Hepatocyte (in vitro differentiated cells): ENCODE results near the gene SORCS2.

Experiments used
- EZH2 ChIP-seq: fragments of 200-600 bp; sonication (generic); IDR thresholded peaks from 2 replicates; pipeline ENCODE4 v1.6.1; 2016; ENCODE audit warnings: antibody characterized with exemption, mild to moderate bottlenecking, borderline replicate concordance
- EZH2phosphoT487 ChIP-seq: fragments of 200-600 bp; sonication (generic); IDR thresholded peaks from one replicate; pipeline ENCODE4 v1.6.1; 2018; ENCODE audit warnings: antibody characterized with exemption, mild to moderate bottlenecking, low read depth, moderate library complexity; ENCODE audit not compliant: unreplicated experiment, severe bottlenecking
- TF ChIP-seq, protein P1 (sequence below): fragments of 200-600 bp; sonication (generic); IDR thresholded peaks from 2 replicates; pipeline ENCODE4 v1.5.1; 2016; ENCODE audit warnings: antibody characterized with exemption, mild to moderate bottlenecking; ENCODE audit not compliant: poor library complexity

DNA sequence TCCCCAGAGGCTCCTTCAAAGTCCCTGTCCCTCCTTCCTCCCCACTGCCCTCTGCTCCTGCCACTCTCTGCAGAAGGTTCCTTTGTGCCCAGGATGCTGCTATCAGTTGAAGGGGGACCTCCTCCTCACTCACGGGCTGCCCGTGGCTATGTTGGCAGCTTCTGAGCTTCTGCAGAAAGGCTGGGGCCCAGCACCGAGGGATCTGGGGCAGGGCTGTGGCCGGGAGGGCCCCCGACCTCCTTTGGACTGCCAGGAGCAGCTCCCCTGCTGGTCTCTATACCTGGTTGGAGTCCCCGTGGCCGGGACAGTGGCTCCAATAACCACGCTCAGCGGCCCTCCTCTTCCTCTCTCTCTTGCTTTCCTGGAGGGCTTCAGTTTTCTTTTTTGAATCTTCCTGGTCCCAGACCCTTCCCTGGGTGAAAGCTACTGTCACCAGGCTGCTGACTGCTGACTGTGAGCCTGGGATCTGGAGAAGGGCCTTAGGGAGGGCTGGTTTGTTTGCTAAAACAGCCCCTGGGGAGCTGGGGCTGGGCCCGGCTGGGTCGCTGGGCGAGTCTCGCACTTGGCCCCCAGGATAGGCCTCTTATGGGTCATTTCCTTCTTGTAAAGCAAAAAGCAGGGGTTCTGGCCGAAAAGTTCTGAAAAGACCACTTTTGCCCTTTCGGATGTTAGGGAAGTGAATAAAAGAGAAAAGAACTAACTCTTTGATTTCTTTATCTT, 46.9 kb downstream of the SORCS2 start:
- TF ChIP-seq, protein P1, sequence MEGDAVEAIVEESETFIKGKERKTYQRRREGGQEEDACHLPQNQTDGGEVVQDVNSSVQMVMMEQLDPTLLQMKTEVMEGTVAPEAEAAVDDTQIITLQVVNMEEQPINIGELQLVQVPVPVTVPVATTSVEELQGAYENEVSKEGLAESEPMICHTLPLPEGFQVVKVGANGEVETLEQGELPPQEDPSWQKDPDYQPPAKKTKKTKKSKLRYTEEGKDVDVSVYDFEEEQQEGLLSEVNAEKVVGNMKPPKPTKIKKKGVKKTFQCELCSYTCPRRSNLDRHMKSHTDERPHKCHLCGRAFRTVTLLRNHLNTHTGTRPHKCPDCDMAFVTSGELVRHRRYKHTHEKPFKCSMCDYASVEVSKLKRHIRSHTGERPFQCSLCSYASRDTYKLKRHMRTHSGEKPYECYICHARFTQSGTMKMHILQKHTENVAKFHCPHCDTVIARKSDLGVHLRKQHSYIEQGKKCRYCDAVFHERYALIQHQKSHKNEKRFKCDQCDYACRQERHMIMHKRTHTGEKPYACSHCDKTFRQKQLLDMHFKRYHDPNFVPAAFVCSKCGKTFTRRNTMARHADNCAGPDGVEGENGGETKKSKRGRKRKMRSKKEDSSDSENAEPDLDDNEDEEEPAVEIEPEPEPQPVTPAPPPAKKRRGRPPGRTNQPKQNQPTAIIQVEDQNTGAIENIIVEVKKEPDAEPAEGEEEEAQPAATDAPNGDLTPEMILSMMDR: no peak
- no peak for TF ChIP-seq EZH2
- TF ChIP-seq EZH2phosphoT487: no peak
